ENCODE results near the gene SNX1.
A peak's percentile ranks its signal among the peaks of the same experiment; 100 is the strongest.

- TF ChIP-seq POLR2A (IDR thresholded peaks at IDR 0.05) (no peak), CTCF (IDR thresholded peaks at IDR 0.05) (peak; percentile 74 to 91 (median 85)), EP300 (IDR thresholded peaks at IDR 0.05) (no peak)
These were observed 57.9 kb downstream of the SNX1 start for GRCh38 chr15:64153480-64154367.
